Measurements from ENCODE around the gene RXRA. TPM values are rescaled to one million over a fixed set of nuclear protein-coding genes. Genes with fewer than 3 reads are reported as not detected.

RXRA gene
- total RNA-seq, result 100 to 1,000 TPM in 3 of 4 donors, 10 to 100 TPM in 1; 84.3 to 192 (median 147) TPM
- polyA plus RNA-seq, result 100 to 1,000 TPM in 1 of 3 donors, 10 to 100 TPM in 2; 37.7 to 156 (median 76.4) TPM
- long read RNA-seq, donor 1, transcript RXRA-202 (10 exons, 1,846 nt), result major isoform, 44 of 165 reads
- long read RNA-seq, donor 1, partial matches to known transcripts, result 104 of 165 reads
- long read RNA-seq, donor 1, other reads (novel, unspliced or antisense), result 17 of 165 reads
- long read RNA-seq, donor 2, transcript RXRA-202 (10 exons, 1,846 nt), result major isoform, 140 of 427 reads
- long read RNA-seq, donor 2, partial matches to known transcripts, result 237 of 427 reads
- long read RNA-seq, donor 2, other reads (novel, unspliced or antisense), result 50 of 427 reads

DNA sequence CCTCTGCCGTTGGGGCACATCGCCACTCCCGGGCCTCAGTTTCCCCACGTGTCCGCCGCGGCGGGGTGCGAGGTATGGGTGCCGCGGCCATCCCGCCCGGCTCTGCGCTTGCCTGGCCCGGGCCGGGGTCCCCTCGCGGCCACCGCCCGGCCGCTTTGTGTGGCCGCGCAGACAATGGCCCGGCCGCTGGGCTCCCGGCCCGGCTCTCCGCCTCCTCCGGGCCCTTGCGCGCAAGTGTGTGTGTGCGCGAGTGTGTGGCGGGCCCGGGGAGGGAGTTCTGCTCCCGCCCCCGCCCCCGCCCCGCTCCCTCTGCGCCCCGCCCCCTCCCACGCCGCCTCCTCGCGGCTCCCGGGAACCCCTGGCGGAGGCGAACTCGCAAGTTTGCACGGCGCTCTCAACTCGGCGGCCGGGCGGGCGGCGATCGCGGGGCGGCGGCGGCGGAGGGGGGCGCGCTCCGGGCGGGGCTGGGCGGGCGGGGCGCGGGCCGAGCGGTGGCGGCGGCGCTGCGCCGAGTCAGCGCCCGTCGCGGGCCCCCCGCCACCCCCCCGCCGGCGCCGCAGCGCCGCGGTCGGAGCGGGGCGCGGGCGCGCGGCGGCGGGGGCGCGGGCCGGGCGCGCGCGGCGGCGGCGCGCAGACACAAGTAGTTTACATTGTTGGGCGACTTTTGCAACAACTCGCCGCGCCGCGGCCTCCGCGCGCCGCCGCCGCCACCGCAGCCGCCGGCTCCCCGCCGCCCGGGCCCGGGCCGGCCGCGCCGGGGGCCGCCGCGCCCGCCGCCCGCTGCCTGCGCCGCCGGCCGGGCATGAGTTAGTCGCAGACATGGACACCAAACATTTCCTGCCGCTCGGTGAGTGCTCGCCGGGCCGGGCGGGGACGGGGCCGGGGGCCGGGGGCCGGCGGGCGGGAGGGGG is at the start of gene RXRA:
Gene RXRA (plus strand): TSS at position 643 of the 911 bp plus-strand sequence. CDS start 177 bp downstream, at position 820.
- WGBS, 3 donors, result 0 to 1% (median 0%) methylated on average over 20 to 149 of the region's 156 CpGs
- no peaks in the 10 kb centered on the region for H3K9me3 ChIP-seq
- ATAC-seq (peak; percentile 54 to 58 (median 56)), DNase-seq (peak; percentile 90 to 95)
- H3K27ac ChIP-seq, result peak within 1 kb of the TSS; percentile 98
- peak within 1 kb of the TSS; percentile 92 for H3K4me3 ChIP-seq
- no peaks in the 10 kb centered on the region for H3K27me3 ChIP-seq (ENCODE audit: insufficient read depth in 3 of 3, low read length in 2 of 3)
- no peaks in the 10 kb centered on the region for H3K36me3 ChIP-seq (ENCODE audit: insufficient read depth in 1 of 2, low read depth in 1 of 2)
- TF ChIP-seq, protein P1, sequence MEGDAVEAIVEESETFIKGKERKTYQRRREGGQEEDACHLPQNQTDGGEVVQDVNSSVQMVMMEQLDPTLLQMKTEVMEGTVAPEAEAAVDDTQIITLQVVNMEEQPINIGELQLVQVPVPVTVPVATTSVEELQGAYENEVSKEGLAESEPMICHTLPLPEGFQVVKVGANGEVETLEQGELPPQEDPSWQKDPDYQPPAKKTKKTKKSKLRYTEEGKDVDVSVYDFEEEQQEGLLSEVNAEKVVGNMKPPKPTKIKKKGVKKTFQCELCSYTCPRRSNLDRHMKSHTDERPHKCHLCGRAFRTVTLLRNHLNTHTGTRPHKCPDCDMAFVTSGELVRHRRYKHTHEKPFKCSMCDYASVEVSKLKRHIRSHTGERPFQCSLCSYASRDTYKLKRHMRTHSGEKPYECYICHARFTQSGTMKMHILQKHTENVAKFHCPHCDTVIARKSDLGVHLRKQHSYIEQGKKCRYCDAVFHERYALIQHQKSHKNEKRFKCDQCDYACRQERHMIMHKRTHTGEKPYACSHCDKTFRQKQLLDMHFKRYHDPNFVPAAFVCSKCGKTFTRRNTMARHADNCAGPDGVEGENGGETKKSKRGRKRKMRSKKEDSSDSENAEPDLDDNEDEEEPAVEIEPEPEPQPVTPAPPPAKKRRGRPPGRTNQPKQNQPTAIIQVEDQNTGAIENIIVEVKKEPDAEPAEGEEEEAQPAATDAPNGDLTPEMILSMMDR (IDR thresholded peaks at IDR 0.05), result no peak
- peaks cover 39% of the 10 kb centered on the region for H3K4me1 ChIP-seq
- intact Hi-C loops (cut with DNase I), result loop anchor here (2.0 to 5.0 kb wide), 2 partner anchors 81 to 154 kb away; no protein-coding TSS in a partner anchor

DNA sequence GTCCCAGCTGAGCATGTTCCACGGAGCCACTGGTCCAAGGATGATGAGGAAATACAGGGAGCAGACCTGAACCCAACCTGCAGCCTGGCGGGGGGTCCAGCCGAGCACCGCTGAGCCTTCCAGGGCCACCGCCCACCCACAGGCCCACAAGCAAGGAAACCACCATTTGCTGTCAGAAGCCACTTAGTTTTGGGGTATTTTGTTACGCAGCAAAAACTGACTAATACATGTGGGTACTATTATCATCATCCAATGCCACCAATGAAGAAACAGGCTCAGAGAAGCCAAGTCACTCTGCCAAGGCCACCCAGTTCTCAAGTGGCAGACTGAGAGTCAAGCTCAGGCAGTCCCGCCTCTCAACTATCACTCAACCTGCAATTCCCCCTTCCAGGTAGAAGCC is 48.0 kb upstream of the RXRA start:
- DNase-seq, result no peak
- ATAC-seq, result no peak
- Histone ChIP-seq H3K9me3 (no peaks in the 10 kb centered on the region), H3K27ac (no peak overlapping the region), H3K4me3 (no peak overlapping the region), H3K36me3 (ENCODE audit: insufficient read depth in 1 of 2, low read depth in 1 of 2) (no peaks in the 10 kb centered on the region), H3K4me1 (peaks cover 5% of the 10 kb centered on the region), H3K27me3 (ENCODE audit: insufficient read depth in 3 of 3, low read length in 2 of 3) (no peaks in the 10 kb centered on the region)
- TF ChIP-seq, protein P1 (IDR thresholded peaks at IDR 0.05), result no peak
- intact Hi-C loops (cut with DNase I), result no loop called here
- 95 to 96% (median 96%) methylated on average over 7 of the region's 7 CpGs for WGBS, 3 donors

DNA sequence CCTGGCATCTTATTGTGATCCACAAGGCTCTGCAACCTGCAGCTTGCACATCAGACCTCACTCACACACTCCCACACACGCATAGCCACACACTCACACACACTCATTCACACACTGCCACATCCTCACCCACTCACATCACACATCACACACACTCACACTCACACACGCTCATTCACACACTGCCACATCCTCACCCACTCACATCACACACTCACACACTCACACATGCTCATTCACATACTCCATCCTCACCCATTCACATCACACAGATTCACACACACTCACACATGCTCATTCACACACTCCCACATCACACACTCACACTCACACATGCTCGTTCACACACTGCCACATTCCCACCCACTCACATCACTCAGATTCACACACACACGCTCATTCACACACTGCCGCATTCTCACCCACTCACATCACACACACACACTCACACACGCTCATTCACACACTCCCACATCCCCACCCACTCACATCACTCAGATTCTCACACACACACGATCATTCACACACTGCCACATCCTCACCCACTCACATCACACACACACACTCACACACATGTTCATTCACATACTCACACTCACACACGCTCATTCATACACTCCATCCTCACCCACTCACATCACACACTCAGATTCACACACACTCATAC is 47.1 kb upstream of the RXRA start:
- TF ChIP-seq, protein P1 (IDR thresholded peaks at IDR 0.05), result no peak
- ATAC-seq (no peak), DNase-seq (no peak)
- H3K36me3 ChIP-seq (ENCODE audit: insufficient read depth in 1 of 2, low read depth in 1 of 2), result no peaks in the 10 kb centered on the region
- no peaks in the 10 kb centered on the region for H3K9me3 ChIP-seq
- intact Hi-C loops (cut with DNase I), result no loop called here
- no peak overlapping the region for H3K27ac ChIP-seq
- H3K27me3 ChIP-seq (ENCODE audit: insufficient read depth in 3 of 3, low read length in 2 of 3), result no peaks in the 10 kb centered on the region
- WGBS, 3 donors, result 90 to 93% (median 91%) methylated on average over 8 of the region's 8 CpGs
- no peak overlapping the region for H3K4me3 ChIP-seq
- H3K4me1 ChIP-seq, result peaks cover 14% of the 10 kb centered on the region

DNA sequence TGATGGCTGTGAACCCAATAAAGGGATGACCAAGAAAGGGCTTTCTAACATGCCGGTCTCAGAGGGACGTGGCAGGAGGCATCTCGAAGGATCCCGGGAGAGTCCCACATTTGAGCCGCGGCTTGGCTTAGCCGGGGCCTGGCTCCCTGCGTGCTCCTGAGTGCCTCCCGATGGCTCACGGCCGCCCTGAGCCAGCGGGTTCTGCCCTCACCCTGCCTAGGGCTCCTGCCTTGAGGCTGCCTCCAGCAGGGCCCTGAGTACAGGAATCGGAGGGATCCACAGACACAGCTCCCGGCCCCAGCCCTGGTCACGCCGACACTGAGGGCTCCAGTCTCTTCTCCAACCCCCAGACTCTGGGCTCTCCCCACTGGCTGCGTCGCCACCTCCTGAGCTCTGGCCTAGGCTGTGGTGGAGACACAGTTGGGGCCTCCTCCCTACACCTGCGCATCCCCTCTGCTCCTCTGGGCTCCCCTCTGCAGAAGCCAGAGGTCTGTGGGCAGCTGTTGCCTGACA is 44.1 kb upstream of the RXRA start:
- Histone ChIP-seq H3K4me3 (no peak overlapping the region), H3K27me3 (ENCODE audit: insufficient read depth in 3 of 3, low read length in 2 of 3) (no peaks in the 10 kb centered on the region), H3K36me3 (ENCODE audit: insufficient read depth in 1 of 2, low read depth in 1 of 2) (no peaks in the 10 kb centered on the region), H3K27ac (no peak overlapping the region), H3K9me3 (no peaks in the 10 kb centered on the region), H3K4me1 (peaks cover 22% of the 10 kb centered on the region)
- no peak for ATAC-seq
- TF ChIP-seq, protein P1 (IDR thresholded peaks at IDR 0.05), result no peak
- no peak for DNase-seq
- 86 to 94% (median 88%) methylated on average over 18 to 19 of the region's 19 CpGs for WGBS, 3 donors
- intact Hi-C loops (cut with DNase I), result loop anchor here in 1 of 2 donors (5.0 kb wide), 1 partner anchor 165 kb away; no protein-coding TSS in a partner anchor

All from psoas muscle (tissue), 8 donors.